ENCODE data around the gene NPC2.

The NPC2 gene

DNA sequence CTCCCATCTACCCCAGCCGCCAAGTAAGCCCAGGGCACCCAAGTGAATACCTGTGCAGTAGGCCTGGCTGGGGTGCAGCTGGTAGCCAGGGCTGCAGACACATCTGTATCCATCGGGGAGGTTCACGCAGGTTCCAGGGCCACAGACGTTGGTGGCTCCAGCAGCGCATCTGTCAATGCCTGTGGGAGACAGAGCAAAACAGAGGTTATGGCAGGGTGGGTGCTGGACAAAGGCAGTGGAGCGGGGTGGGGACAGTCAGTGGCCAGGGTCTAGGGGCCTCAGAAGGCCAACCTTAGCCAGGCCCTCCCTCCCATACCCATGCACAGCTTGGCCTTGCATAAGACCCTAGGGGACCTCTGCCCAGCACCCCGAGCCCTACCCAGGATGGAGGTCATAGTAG, 29.6 kb upstream of the NPC2 start:
- H3K4me3 ChIP-seq (ENCODE audit: low read length), result no peak overlapping the region
- no peak for DNase-seq (ENCODE audit: low read depth, low spot score)

DNA sequence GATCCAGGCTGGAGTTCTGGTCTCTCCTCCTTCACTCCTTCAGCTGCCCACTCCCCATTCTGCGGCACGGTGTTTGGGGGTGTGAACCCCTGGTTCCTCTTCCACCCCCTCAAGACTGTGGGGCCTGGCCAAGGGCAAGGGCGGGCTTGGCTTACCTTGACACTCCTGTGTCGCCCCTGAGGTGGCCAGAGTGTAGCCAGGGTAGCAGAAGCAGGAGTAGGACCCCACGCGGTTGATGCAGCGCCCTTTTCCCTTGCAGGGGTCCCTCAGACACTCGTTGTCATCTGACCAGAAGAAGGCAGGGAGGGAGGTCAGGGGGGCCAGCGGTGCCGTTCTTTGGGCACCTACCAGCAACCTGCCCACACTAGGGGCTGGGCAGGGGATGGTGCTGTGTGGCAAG, 28.7 kb upstream of the NPC2 start:
- no peak for DNase-seq (ENCODE audit: low read depth, low spot score)
- no peak overlapping the region for H3K4me3 ChIP-seq (ENCODE audit: low read length)

DNA sequence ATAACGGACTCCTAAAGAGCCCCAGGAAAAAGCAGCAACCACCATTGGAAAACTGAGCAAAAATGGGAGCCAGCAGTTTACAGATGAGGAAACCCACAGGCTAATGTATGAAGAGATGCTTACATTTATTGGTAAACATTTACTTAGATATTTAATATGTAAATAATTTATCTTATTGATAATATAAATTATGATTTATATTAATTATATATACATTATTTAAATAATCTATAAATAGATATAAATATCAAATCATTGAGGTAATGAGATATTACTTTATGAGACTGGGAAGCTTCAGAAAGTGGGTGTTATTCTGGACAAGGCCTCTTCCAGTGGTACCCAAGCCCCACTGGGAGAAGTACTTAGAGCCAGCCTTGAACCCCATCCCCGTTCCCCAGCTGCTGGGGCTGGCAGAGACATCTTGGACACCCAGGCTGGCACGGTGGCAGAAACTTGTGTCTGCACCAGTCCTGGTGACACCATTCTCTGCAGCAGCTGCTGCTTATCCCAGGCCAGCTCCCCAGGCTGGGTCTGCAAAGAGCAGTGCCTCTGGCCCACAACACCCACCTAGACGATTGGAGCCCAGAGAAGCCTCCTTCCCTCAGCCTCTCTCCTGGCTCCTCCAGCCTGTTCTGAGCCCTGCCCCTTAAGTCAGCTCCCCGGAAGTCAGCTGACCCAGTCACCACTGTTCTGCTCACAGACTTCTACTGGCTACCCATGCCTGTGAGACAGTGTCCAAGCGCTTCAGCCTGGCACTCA, 26.4 kb upstream of the NPC2 start:
- no peak for DNase-seq (ENCODE audit: low read depth, low spot score)
- no peak overlapping the region for H3K4me3 ChIP-seq (ENCODE audit: low read length)

DNA sequence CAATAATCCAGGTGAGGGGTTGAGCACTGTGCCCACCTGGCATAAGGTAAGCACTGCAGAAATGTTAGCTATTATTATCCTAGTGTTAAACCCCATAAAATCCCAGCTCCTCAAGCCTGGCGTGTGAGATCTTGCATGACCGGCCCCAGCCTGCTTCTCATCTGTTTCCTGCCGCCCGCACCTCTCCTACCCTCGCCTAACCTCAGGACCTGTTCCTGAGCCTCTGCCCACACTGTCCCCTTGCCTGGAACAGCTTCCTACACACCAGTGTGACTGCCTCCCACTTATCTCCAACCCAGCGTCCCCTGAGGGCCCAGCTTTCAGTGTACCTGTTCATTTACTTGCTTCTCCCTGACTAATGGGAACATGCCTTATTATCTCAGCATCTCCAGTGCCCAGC, 25.1 kb upstream of the NPC2 start:
- no peak overlapping the region for H3K4me3 ChIP-seq (ENCODE audit: low read length)
- no peak for DNase-seq (ENCODE audit: low read depth, low spot score)

DNA sequence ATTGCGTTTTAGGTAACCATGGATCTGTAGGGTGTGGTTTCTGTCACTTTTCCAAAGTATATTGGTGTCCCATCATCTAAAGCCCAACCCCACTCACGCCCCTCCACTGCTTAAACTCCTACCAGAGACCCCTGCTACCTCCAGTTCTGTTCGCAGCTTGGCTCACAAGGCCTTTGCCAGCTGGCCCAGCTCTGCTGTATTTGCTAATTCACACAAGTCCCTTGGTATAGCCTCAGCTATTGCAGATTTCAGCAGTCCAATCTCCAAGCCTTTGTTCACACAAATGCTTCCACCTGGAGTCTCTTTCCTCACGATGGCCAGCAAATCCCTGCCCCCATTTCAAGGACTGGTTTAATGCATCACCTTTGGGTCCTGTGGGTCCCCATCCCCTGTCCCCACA, 24.6 kb upstream of the NPC2 start:
- H3K4me3 ChIP-seq (ENCODE audit: low read length), result no peak overlapping the region
- no peak for DNase-seq (ENCODE audit: low read depth, low spot score)

DNA sequence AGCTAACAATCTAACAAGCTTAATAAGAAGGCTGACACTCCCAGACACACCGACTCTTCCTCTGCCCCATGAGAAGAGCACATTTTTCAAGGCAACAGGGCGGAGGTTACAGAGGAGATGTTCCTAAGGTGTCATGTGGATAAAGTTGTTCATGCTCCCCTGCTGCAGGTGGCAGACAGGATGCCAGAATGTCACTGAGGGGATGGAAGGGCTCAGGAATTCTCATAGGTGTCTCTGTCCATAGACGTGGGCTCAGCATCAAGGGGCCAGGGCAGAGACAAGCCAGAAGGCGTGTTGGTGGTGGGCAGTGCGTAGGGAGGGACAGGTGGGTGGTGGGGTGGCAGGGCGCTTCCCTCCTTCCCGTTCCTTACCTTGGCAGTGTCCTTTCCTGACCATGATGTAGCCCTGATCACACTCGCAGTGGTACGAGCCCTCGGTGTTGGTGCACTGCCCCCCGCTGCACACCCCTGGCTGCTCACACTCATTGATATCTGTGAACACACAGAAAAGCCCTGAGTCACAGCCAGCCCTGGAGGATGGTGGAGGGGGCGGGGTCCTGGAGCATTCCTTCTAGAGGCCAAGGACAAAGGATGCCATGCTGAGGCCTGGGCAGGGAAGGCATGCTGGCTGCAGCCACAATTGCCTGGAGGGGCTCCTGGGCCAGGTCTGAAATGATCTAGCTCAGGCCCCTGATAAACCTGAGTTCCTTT, 23.5 kb upstream of the NPC2 start:
- no peak for DNase-seq (ENCODE audit: low read depth, low spot score)
- no peak overlapping the region for H3K4me3 ChIP-seq (ENCODE audit: low read length)

DNA sequence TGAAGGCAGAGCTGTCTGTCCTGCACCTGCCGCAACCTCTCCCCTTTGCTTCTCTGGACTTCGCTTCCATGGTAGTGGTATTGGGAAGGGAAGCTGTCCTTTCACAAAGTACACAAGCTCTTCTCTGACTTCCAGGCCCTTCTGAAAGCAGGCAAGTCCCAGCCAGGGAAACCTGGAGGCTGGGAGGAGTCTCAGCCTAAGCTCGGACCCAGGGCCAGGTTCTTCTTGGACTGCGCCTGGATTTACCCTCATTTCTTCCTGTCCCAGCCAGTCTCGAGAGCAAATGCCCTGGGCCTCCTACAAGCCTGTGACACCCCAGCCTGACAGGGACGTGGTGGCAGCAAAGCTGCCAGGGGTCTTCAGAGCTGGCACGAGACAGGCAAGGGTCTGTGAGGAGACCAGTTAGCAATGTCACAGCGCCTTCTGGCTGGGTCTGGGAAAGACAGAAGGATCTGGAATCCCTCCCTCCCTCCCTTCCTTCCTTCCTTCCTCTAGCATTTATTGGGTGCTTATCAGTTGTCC, 22.8 kb upstream of the NPC2 start:
- DNase-seq (ENCODE audit: low read depth, low spot score), result no peak
- H3K4me3 ChIP-seq (ENCODE audit: low read length), result no peak overlapping the region

DNA sequence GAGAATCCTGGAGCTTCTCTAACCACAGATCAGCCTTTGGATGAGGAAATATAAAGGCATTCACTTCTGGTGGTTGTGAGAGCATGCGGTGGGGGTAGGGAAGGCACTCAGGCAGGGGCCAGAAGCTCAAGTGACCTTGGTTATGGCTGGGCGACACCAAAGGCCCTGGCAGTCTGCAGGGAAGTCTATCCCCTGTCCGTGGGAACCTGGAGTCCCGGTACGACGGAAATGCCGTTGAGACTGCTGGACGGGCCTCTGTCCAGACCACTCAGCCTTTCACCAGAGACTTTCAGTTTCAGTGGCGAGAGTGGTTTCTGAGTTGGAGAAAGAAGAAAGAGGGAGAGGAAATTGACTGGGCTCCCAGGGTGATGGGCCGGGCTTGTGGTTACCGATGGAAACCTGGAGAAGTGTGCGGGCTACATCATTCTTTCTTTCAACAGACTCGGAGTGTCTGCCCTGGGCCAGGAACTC, 21.4 kb upstream of the NPC2 start:
- DNase-seq (ENCODE audit: low read depth, low spot score), result peak; percentile 39
- H3K4me3 ChIP-seq (ENCODE audit: low read length), result peak overlapping the region; percentile 25

DNA sequence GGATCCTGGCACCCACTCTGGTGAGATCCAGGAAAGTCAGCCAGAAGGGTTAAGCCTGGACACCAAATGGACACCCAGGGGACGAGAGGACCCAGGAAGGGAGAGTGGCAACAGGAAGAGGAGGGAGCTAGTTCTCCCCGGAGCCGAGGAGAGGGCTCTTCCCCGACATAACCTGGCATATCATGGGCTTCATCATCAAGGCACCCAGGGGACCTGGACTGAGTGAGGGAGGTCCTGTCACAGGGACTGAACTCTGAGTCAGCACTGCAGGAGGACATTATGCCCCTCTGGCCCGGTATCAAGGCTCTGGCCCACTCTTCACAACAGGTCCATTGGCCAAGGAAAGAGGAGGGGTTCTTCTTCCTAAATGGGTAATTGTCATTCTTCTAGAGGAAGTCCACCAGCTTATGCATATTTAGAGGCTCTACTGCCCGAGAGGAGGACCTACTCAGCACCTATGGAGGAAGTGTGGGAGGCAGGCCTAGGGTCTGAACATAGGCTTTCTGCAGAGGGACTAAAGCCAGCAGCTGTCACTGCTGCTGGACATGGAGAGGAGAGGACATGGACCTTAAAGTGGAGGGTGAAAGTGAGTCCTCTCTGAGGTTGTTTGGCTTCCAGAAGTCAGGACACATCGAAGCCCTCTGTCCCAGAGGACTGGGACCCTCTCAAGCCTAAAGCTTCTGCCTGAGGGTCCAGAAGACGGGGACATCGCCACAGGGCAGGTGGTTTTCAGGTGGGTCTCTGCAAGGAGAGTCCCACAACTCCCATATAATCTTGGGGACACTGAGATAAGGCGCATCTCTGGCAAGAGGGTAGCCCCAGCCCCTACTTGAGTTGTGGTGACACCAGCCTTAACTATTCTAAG, 19.1 kb upstream of the NPC2 start:
- no peak for DNase-seq (ENCODE audit: low read depth, low spot score)
- H3K4me3 ChIP-seq (ENCODE audit: low read length), result no peak overlapping the region

DNA sequence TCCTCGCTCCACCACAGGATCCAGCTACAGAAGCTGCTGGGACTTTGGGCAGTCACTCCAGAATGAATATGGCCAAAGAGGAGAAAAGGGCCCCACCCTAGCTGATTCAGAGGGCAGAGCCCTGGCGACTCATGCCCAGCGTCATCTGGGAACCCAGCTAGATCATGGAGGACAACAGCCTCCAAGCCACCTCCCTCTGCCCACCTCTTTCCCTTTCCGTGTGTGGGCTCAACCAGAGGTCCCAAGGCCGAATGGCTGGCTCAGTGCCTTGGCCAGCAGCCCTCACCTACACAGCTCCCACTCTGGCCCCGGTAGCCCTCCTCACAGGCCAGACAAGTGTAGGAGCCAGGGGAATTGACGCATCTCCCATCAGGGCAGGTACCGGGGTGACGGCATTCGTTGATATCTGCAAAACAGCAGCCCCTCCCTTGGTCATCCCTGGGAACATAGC, 17.9 kb upstream of the NPC2 start:
- no peak for DNase-seq (ENCODE audit: low read depth, low spot score)
- H3K4me3 ChIP-seq (ENCODE audit: low read length), result no peak overlapping the region

DNA sequence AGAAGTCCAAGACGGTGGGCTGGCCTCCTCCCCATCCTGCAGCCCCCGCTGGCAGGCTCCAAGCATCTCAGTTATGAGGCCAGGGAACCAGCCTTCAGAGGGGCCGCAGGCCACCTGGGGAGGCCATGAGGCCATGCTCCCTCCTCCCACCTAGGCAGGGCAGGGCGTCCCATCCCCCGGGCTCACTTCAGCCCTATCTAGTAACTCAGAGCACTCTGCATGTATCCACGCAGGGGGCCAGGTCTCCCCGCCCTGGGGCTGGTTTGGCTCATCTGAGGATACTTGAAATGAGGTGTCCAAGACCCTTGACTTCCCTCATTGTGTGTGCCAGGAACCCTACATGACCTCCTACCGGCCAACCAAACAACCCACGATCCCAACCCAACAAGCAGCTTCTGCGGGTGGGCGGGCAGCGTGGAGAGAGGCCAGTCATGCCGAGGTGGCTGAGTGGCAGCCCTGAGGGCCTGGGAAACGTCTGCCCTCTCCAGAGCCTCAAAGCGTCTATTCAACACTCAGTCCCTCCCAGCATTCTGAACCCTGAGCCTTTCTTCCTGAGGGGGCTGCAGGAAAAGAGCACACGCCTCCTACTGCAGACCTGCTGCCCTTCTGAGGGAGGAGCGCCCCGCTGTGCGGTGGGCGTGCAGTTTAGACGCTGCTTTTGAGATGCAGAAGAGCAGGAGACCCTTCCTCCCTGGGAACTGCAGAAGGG, 17.3 kb upstream of the NPC2 start:
- no peak for DNase-seq (ENCODE audit: low read depth, low spot score)
- no peak overlapping the region for H3K4me3 ChIP-seq (ENCODE audit: low read length)

DNA sequence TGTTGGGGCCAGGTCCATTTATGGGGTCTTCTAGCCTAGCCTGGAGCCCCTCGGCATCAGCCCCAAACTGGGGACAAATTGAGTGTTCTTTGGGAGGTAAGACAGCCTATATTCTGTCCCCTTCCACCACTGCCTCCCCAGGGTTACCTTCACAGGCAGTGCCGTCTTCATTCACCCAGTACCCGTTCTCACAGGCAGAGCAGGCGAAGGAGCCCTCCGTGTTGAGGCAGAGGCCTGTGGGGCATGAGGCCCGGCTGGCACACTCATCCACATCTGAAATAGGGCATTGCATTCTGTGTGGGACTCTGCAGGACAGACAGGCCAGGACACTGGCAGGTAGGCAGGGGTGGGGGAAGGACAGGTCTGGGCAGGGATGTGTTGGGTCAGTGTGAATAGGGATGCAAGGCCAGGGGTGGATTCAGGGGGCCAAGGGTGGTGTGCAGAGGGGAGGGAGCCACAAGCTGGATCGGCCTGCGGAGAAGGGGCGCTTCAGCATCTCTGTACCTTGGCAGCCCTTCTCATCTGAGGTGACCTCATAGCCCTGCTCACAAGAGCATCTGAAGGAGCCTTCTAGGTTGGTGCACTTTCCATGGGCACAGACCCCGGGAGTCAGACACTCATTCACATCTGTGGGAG, 16.6 kb upstream of the NPC2 start:
- H3K4me3 ChIP-seq (ENCODE audit: low read length), result no peak overlapping the region
- DNase-seq (ENCODE audit: low read depth, low spot score), result no peak

DNA sequence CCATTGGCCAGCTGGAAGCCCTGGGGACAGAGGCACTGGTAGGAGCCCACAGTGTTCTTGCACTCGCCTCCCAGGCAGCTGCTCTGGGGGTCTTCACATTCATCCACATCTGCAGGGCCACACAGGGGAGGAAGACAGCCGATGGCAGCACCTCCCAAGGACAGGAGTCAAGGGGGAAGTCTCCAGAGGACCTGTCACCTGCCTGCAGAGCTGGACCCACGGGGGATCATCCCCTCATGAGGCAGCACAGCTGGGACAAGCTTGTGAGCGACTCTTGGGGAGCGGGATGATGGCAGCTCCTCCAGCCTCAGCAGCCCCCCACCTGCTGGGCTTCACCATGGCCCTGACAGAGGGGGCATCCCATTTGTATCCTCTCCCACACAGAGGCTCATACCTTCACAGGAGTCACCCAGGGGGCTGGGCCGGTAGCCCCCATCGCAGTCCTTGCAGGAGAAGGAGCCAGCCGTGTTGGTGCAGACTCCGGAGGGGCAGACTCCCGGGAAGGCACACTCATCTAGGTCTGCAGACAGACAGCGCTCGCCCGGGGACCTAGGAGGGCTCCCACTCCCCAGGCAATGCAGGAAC, 15.8 kb upstream of the NPC2 start:
- no peak for DNase-seq (ENCODE audit: low read depth, low spot score)
- no peak overlapping the region for H3K4me3 ChIP-seq (ENCODE audit: low read length)

DNA sequence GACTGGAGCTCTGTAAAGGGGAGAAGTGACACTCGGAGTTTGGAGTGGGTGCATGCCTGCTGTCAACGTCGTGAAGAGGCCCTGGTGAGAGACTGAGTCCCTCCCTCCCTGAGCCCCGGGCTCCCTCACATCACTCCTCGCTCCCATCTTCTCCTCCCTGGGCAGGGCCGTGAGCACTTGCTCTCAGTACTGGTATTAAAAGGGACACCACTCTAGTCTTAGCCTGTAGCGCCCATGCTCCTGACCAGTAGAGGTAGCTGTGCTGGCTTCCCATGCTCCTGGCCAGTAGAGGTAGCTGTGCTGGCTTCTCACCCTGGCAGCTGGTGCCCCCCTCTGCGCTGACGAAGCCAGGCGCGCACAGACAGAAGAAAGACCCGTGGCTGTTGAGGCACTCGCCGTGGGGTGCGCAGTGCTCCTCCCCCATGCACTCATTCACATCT, 15.2 kb upstream of the NPC2 start:
- no peak for DNase-seq (ENCODE audit: low read depth, low spot score)
- no peak overlapping the region for H3K4me3 ChIP-seq (ENCODE audit: low read length)

DNA sequence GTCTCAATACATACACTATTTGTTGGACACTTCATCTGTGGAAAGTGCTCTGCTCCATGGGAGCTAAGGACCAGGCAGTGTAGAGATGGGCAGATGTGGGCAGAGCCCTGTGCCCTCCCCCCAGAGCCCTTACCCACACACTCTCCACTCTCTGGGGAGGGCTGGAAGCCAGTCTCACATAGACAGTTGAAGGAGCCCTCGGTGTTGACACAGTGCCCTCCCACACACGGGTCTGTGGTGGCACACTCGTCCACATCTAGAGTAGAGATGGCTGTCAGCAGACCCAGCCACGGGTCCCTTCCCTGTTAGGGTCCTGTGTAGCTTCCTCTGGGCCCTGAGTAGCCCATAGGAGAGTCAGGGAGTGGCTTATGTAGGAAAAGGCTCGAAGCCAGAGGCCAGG, 14.7 kb upstream of the NPC2 start:
- H3K4me3 ChIP-seq (ENCODE audit: low read length), result no peak overlapping the region
- no peak for DNase-seq (ENCODE audit: low read depth, low spot score)

DNA sequence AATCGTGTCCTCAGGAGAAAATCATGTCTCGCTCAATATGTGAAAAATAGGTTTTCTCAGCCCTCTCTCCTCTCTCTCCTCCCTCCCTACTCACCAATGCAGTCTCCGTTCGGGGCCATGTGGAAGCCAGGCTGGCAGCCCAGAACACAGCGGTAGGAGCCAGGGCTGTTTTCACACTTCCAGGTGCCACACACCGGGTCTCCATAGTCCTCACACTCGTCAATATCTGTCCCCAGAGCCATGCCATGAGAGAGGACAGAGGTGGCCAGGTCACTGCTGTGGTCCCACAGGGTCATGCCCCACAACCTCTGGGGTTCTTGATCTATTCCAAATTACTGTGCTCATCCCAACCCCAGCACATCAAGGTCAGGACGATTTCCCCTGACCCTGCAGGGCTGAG, 14.0 kb upstream of the NPC2 start:
- no peak overlapping the region for H3K4me3 ChIP-seq (ENCODE audit: low read length)
- no peak for DNase-seq (ENCODE audit: low read depth, low spot score)

DNA sequence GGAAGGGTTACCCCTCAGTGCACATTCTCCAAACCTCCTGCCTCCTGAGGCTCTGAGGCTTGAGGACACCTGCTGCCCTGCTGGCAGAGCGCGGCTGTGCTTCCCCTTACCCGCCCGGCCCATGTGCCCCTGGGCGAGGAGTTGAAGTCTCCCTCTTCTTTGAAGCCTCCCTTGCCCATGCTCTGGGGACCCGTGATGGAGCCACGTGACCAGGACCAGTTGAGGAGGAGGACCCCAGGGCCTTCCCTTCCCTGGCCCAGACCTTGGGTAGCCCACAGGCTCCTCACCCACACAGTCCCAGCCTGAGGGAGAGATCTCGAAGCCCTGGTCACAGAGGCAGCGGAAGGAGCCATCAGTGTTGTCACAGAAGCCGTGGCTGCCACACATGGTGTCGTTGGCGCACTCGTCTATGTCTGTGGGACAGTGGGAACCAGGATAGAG, 13.3 kb upstream of the NPC2 start:
- DNase-seq (ENCODE audit: low read depth, low spot score), result no peak
- H3K4me3 ChIP-seq (ENCODE audit: low read length), result no peak overlapping the region

DNA sequence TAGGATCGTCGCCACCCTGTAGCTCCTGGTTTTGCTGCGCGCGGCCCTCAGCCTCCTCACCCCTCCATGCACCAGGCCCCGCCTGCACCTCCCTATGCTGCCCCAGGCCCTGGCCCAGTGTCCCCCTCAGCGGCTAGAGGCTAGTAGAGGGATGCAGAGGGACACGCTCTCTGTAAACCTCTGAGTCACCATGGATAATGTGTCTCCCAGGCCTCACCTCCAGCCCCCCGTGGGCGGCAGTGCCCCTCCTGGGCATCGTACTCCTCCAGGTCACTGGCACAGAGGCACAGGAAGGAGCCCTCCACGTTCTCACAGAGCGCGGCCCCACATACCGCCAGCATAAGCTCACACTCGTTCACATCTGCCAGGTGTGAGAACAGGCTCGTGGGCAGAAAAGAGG, 12.7 kb upstream of the NPC2 start:
- DNase-seq (ENCODE audit: low read depth, low spot score), result no peak
- no peak overlapping the region for H3K4me3 ChIP-seq (ENCODE audit: low read length)
